GF-D8 (cell line): Measurements from ENCODE around the gene SENP2.
"Not testable (repeated sequence)": the region's sequence is repeated elsewhere in the genome, so short reads cannot be mapped to it uniquely, and the experiment has no call there.

Source experiments
- DNase-seq: peaks from one replicate; lab custom pipeline; 2025; lab: John Stamatoyannopoulos, UW

Gene SENP2

DNA sequence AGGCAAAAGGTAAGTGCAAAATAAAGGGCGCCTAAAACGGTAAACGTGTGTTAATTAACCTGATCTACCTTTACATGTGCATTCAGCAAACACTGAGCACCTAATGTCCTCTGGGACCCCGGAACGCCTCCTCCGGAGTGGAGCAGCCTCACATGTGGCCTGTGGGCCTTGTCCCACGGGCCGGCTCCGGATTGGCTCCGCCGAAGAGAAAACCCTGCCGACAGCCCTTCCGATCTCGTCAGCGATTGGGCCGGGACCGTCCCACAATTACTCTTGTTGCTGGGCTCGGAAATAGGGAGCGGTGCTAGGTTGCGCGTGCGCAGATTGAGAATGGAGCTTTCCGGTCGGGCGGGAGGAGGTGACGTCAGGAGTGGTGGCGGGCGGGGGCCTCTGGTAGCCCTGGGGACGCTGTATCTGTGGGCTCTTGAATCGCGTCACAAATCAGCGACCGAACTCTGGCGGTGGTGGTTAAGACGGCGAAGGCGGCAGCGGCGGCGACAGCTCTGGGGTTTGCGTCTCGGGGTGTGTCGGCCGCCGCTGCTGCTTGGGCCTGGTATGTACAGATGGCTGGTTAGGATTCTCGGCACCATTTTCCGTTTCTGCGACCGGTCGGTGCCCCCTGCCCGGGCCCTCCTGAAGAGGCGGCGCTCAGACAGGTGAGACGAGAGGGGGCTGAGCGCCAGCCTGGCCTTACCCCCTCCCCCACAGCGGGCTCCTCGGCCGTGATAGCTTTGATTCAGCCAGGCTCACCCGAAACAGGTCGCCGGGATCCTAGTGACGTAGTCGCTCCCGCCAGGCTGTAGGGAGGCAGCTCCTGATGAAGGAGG lies at the start of gene SENP2:
Gene SENP2 (plus strand): TSS at position 437 of the 827 bp plus-strand sequence. CDS start 119 bp downstream, at position 556.
- peak; percentile 96 for DNase-seq

DNA sequence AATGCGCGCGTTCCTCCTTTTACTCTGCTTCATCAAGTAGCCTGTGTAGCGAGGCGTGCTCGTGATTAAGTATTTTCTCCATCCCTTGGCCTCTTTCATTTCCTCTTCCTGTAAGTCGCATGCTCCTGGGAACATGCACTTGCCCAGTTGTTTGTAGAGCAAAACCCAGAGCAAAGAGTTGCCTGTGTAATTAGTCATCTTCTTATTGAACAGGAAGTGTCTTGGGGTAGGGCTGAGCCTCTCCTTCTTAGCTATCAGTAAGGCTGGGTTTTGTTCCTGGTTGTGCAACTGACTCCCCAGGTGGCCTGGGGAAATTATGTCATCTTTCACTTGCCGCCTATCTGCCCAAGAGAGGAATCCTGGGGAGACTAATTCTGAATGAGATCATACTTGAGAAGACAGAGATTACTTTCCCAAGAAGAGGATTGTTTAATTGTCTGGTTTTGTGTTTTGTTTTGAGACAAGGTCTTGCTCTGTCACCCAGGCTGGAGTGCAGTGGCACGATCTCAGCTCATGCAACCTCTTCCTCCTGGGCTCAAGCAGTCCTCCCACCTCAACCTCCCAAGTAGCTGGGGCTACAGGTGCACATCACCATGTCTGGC lies 48.6 kb upstream of the SENP2 start:
- peak; percentile 91 for DNase-seq

DNA sequence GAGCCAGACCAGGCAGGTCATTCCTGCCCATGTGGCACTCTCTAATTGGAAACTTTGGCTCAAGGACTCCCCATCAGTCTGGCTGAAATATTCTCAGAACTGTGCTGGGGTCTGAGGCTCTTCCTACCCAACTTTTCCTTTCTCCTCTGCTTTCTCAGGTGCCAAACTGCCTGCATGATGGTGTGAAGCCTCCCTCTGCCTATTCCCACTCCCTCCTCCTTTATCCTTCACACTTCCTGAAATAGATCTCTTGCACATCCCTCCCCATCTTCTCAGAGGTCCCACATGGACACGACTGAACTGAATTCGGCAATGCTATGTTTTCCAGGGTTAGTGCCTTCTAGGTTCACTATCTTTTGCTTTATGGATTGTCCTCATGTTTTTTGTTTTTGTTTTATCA lies 46.2 kb upstream of the SENP2 start:
- no peak for DNase-seq

DNA sequence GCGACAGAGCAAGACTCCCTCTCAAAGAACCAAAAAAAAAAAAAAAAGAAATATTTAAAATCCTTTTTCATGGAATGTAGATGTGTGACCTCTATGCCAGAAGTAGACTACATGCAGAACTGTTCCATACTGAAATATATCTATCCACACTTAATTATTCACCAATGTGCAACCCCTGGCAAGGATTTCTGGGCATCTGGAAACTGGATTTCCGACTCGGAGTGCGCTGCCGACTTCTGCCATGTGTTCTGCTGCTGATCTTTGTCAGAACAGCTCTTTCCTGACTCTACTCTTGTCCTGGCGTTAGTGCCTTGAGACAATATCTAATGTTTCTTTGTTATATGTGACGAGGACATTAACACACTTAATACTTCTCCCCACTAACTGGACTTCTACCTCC lies 45.4 kb upstream of the SENP2 start:
- DNase-seq, result no peak

DNA sequence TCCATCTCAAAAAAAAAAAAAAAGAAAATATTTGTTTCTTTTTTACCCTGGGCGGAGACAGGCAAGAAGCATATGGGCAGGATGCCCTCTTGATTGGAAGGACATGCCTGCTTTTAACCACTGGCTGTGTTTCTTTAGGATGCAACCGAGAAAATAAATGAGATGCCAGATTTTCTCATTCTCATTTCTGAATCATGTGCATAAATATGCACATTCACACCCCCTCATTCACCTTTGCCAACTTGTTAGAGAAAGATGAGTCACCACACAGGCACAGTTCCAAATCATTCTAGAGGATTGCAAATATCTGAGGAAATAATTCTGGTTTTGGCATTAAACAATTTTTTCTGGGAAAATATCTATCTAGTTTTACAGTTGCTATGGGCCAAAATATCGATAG lies 37.0 kb upstream of the SENP2 start:
- no peak for DNase-seq

DNA sequence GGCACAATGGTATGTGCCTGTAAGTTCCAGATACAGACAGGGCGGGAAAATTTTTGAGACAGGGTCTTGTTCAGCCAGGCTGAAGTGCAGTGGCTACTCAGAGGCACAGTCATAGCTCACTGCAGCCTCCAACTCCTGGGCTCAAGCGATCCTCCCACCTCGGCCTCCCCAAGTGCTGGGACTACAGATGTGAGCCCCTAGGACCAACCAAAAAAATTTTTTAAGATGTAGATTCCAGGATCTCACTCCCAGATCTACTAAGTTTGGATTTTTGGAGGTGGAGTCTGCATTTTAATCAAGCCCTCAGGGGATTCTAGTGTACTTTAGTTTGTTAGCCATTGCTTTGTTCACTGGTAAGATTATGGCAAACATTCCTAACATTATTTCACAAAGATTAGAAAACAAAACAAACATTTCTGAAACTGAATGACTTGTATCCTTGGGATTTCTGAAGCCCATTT lies 36.4 kb upstream of the SENP2 start:
- no peak for DNase-seq

DNA sequence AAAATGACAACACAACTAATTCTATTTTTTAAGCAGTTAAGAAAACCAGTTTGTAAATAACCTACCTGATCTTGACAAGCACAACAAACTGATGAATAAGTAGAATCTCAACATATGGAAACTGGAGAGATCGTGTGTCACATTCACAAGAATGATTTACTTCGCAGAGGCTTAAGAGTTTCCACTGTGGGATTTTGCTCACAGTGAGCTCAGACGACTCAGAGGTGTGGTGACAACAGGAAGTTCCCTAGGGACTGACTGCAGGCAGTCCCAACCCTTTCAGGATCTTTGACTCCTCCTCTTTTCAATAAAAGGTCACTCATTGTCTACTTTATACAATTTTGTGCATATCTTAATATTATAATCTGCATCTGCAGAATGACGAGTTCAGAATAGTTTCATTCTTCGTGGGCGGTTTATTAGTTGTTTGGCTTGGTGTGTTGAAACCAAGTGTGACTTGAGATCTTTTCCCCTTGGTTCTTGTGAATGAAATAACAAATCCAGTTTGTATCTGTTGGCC lies 33.7 kb upstream of the SENP2 start, which contains the start of gene LIPH:
Gene LIPH (minus strand): TSS at position 231 of the 520 bp plus-strand sequence. CDS start 117 bp downstream, at position 114.
- DNase-seq, result peak; percentile 73

DNA sequence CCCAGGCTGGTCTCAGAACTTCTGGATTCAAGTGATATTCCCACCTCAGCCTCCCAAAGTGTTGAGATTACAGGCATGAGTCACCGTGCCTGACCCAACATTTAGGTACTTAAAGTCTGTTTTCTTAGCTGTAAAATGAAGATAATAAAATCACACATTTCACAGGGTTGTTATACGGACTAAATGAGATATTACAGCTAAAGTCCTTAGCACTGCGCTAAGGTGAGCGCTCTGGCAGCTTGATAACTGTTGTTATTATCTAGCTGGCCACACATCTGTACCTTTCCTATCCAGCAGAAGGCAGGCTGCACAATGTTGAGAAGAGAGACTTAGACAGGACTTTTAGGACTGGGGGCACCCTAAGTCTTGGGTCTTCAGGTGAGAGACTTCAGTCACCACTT lies 31.0 kb upstream of the SENP2 start:
- no peak for DNase-seq

DNA sequence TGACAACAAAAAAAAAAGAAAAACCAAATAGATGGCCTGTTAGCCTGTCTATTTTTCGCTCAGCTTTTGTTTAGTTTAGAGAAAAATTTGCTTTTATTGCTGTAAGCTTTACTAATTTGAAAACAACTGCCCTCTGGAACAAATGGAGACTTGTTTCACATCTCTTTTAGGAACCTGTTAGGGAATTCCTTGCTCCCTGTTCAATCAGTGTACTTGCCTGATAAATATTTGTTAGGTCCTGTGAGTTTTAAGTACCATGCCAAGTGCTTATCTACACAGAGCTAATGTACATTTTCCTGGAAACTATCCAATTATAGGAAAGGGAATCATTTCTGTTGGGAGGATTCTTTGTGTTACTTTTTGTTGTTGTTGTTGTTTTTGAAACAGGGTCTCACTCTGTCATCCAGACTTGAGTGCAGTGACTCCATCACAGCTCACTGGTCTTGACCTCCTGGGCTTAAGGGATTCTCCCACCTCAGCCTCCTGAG lies 30.2 kb upstream of the SENP2 start:
- no peak for DNase-seq

DNA sequence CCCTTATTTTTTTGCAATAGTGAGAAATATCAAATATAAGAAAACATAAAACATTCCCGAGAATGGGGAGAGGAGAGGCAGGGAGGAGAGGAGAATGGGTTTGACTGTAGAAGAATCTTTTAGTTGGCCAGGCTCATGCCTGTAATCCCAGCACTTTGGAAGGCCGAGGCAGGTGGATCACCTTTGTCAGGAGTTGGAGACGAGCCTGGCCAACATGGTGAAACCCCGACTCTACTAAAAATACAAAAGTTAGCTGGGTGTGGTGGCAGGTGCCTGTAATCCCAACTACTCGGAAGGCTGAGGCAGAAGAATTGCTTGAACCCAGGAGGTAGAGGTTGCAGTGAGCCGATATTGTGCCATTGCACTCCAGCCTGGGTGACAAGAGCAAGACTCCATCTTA lies 29.5 kb upstream of the SENP2 start:
- not testable (repeated sequence) for DNase-seq

DNA sequence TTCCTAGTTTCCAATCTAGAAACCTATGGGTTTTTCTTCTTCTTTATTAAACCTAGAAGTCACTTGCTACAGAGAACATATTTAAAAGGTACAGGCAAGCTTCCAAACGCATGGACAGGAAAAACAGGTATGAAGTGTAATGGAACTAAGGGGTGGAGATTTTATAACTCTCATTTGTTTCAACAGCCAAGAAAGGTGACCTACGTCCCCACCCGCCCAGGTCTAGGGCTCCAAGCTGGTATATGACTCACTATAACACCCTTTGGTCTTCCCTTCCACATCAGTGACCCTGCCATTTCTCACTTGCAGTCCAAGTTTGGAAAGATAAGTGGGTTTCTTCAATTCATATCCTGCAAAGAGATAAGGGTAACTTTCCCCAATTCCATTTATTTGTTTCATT lies 27.7 kb upstream of the SENP2 start:
- DNase-seq, result no peak

DNA sequence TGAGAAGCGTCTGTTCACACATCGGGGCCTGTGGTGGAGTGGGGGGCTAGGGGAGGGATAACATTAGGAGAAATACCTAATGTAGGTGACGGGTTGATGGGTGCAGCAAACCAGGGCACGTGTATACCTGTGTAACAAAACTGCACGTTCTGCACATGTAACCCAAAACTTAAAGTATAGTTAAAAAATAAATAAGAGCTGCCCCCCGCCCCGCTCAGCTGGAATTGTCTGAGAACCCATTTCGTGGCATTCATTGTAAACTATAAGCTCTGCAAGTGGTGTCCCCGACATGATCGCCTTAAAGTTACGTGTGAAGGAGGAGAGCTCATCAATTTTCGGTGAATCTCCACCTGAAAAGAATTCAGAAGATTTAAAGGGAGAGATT lies 26.4 kb upstream of the SENP2 start:
- no peak for DNase-seq

DNA sequence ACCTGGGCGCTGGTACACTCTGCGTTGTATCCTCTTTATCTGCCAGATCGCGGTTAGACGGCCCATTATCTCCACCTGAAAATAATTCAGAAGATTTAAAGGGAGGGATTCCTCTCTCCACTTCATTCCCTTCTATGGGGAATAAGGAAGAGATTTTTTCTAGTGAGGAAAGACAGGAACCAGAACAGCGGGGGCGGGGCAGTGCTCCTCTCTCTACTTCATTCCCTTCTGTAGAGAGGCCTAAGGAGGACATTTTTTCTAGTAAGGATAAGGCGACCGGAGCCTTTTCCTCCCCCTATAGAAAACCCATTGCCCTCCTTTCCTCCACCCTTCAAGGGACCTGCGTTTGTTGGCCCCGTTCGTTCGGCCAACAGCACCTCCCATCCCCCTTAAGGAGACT lies 25.4 kb upstream of the SENP2 start:
- DNase-seq, result no peak

DNA sequence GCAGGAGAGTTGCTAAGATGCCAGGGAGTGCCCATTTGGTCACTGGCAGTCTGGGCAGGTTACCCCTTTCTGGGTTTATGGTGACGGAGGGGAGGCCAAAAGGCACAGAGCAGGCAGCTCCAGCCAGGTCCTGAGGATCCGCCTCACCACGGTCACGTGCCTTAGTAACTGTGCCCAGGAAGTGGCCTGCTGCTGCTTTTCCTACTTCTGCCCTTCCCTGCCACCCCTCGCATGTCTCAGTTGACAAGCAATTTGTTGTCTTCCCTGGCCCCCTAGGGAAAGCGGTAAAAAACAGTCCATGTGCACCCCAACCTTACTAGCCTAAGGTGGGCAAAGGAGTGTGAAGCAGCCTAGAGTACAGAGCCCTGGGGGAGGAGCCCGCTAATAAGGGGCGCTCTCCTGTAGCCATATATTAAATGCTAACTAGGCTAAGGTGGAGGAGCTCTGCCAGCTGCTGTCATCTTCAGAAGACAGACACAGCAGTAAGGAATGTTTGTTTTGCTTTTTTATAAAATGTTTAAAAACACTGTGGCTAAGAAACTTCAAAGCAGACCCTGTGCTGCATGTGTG lies 24.6 kb upstream of the SENP2 start:
- DNase-seq, result peak; percentile 37

DNA sequence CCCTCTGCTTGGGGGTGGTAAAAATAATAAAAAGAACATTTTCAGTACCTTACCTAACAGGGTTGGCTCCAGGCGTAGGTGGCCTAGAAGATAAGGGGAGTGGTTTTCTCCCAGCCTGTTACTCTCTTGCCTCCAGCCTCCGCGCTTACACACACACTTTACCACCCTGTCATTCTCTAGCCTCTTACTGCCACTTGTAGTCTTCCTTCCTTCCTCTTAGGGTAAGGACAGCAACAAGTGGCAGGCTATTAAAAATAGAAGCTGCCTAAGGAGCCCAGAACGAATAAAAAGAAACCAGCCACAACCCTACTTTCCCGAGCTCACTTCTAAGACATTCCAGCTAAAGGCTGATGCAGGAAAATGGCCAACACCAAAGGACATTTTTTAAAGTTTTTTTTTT lies 24.1 kb upstream of the SENP2 start:
- peak; percentile 41 for DNase-seq

DNA sequence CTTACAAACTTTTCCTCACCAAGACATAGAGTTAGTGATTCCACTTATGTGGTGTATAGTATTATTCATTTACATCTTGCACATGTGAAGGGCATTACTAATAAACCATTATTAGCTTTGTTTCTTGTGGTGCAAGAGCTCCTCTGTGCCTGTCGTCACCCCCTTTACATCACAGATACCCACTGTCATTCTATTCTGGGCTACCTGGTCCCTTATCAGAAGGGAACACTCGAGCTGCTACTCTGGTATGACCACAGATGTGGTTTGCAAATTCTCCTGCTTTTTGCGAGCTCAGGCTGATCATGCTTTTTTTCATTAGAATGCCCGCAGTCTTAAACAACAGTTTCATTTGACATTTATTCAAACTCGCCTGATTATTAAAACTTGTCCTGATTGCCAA lies 13.9 kb upstream of the SENP2 start:
- DNase-seq, result no peak

DNA sequence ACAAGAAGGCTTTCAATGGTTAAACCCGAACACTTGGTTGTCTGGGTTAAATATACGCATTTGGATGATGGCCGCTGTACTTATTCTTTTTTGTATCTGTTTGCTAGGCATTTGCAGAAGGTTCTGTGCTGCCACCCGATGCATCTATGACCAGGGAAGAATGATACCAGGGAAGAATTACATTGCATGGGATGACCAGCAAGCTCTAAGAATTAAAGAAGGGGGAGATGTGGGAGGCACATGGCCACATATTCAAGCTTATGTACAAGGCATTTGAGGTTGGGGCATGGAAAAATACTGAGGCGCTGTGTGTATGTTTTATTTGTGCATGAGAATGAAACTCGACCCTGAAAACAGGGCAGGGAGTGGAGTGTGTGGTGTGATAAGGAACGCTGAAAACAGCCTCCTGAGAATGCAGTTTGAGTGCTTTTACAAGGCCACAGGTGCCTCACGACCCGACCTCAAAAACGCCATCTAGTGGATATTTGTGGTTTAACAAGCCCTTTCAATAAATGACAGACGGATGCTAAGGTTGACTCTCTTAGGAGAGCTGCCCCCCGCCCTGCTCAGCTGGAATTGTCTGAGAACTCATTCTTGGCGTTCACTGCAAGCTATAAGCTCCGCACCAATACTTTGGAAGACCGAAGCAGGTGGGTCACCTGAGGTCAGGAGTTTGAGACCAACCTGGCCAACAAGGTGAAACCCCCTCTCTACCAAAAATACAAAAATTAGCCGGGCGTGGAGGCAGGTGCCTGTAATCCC lies 10.8 kb upstream of the SENP2 start:
- peak; percentile 6 for DNase-seq

DNA sequence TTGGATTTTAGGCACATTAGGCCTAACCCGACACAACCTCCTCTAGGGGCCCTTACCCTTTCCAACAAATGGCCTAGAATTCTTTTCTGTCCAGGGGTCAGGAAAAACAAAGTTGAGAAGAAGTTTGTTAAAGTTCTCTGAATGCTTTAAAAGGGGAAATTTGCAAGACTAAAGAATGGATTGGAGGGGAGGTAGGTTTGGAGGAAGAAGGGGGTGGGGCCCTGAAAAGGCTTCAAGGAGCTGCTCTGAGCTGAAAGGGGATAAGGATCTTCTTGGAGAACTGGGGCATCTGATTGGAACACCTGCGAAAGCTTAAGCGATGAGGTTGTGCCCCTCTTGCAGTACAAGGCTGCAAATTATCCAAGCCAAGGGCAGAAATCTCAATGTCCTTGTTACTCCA lies 3.9 kb upstream of the SENP2 start:
- no peak for DNase-seq

DNA sequence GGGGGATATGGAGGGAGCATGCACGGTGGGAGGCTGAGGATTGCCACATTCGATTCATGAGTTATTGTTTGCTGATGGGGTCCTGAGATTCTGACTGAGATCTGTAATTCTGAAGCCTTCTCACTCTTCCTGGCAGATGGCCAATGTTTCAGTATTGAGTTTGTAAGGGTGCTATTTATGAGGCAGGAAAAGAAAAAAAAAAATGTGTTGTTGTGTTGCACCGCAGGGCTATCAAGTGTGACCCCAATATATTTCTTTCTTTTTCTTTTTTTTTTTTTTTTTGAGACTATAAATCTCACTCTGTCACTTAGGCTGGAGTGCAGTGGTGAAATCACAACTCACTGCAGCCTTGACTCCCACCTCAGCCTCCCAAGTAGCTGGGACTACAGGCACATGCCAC lies 3.2 kb upstream of the SENP2 start:
- DNase-seq, result no peak

DNA sequence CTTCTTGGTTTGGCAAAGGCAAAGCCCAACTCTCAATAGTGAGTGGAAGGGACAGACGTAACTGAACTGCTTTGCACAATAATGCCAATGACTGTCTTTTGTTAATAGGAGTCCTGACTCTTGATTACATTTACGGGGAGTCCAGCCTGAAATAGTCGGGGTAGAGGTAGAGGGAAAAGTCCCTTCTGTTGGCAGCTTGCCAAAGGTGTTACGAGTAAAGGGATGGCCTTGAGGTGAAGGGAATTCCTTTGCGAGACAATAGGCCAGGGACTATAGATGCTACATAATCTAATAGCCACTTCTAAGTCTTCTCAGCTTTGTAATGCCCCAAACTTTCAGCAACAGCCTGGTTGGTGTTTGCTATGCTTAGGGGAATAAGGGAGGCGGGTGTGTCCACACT lies 2.2 kb upstream of the SENP2 start:
- DNase-seq, result no peak

DNA sequence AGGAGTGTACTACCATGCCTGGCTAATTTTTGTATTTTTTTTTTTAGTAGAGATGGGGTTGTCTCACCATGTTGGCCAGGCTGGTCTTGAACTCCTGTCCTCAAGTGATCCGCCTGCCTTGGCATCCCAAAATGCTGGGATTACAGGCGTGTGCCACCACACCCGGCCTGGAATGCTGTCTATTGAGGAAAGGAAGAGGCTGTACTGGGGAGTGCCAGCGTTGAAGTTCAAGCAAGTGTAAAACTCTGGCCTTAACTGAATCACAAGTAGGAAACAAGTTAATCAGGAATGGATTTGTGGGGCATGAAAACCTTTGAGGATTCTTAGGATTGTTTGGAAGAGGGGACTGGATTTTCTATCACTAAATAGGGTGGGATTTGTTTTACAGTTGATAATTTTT lies 1.4 kb upstream of the SENP2 start:
- DNase-seq, result no peak

DNA sequence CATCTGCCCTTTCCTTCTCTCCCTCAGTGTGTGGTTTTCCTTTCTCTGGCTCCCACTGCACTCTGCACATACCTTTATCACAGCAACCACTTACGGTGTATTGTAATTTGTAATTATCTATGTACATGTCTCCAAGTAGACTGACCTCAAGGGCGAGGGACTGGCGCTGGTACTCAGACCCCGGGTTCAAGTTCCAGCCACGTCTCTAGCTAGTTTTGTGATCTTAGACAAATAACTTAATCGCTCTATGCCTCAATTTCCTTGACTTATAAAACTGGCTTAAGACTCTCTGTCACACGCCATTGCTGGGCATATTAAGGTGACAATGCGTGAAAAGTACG lies 607 bp upstream of the SENP2 start:
- no peak for DNase-seq
